Measurements from ENCODE around the gene RPL29.

- no peak for TF ChIP-seq BHLHE40 (IDR thresholded peaks at IDR 0.05; ENCODE audit: borderline replicate concordance)
- no peak for TF ChIP-seq SUZ12 (IDR thresholded peaks at IDR 0.05)
- no peak for TF ChIP-seq TARDBP (IDR thresholded peaks at IDR 0.05)
- no peak for TF ChIP-seq FOXK2 (IDR thresholded peaks at IDR 0.05)
- no peak for TF ChIP-seq LEF1 (IDR thresholded peaks at IDR 0.05; ENCODE audit: borderline replicate concordance)
- no peak for TF ChIP-seq SP1 (IDR thresholded peaks at IDR 0.05)
- TF ChIP-seq PKNOX1 (IDR thresholded peaks at IDR 0.05), result no peak
- no peak for TF ChIP-seq ARNT (IDR thresholded peaks at IDR 0.05)
- no peak for TF ChIP-seq NFRKB (IDR thresholded peaks at IDR 0.05)
- TF ChIP-seq CTBP1 (IDR thresholded peaks at IDR 0.05; ENCODE audit: borderline replicate concordance), result no peak
- TF ChIP-seq FOXA1 (IDR thresholded peaks at IDR 0.05), result no peak
- TF ChIP-seq FOXM1 (IDR thresholded peaks at IDR 0.05; ENCODE audit: borderline replicate concordance), result no peak
These were observed 48.1 kb upstream of the RPL29 start for GRCh38 chr3:52043750-52044149.
